ENCODE results near the gene MX2.

- no peak for TF ChIP-seq SP2 (tag by site-specific recombination; IDR thresholded peaks at IDR 0.05)
- no peak for TF ChIP-seq INSM2 (tag by site-specific recombination; IDR thresholded peaks at IDR 0.05)
- TF ChIP-seq CTCF (tag by site-specific recombination; IDR thresholded peaks at IDR 0.05), result no peak
- TF ChIP-seq ZNF76 (tag by site-specific recombination; IDR thresholded peaks at IDR 0.05; ENCODE audit: borderline replicate concordance, low read depth), result no peak
- TF ChIP-seq ATF2 (tag by site-specific recombination; IDR thresholded peaks at IDR 0.05; ENCODE audit: low read depth), result no peak
- no peak for TF ChIP-seq ZBTB7A (tag by site-specific recombination; IDR thresholded peaks at IDR 0.05; ENCODE audit: low read depth)
- TF ChIP-seq ZNF292 (tag by site-specific recombination; IDR thresholded peaks at IDR 0.05; ENCODE audit: borderline replicate concordance, low read depth), result no peak
- TF ChIP-seq ZNF558 (tag by site-specific recombination; IDR thresholded peaks at IDR 0.05), result no peak
Measured at GRCh38 chr21:41458121-41458520, 96.3 kb downstream of the MX2 start.
